HS-5 (cell line): Measurements from ENCODE around the gene CRADD.
"Not testable (repeated sequence)": the region's sequence is repeated elsewhere in the genome, so short reads cannot be mapped to it uniquely, and the experiment has no call there.

ENCODE experiments used
- DNase-seq: peaks from one replicate; pipeline ENCODE4 v3.0.0-alpha.2; 2012; ENCODE audit warnings: low read depth

The CRADD gene

DNA sequence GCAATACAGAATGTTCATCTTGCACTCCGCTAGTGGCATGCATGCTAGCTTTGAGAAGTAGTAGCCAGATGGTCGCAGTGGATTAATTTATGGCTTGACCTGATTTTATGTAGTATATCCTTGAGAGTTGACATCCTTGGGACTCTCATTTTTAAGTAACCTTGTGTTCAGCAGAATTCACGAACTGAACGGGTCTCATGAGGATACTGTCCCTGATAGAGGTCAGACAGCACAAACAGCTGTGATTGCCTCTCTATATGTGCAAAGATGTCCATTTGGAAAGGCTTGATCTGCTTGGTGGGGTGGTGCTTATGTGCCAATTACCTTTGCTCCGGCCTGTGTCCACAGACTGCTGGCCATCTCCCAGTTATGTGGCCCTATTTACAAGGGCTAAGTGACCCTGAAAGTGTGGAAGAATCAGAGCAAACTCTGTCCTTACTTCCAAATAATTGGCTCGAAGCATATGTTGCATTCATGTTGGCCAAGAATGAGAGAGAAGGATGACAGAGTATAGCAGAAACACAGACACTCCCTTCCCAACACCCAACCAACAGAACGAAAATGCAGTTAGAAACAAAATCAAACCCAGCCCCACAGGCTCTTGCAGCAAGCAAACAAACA lies 167.1 kb downstream of the CRADD start:
- no peak for DNase-seq

- DNase-seq, result no peak
These were observed 169.9 kb downstream of the CRADD start for GRCh38 chr12:93846936-93847516.

GRCh38 chr12:93847517-93848474 lies 170.6 kb downstream of the CRADD start:
- no peak for DNase-seq

- DNase-seq, result no peak
These were observed 171.4 kb downstream of the CRADD start for GRCh38 chr12:93848523-93849101.

DNA sequence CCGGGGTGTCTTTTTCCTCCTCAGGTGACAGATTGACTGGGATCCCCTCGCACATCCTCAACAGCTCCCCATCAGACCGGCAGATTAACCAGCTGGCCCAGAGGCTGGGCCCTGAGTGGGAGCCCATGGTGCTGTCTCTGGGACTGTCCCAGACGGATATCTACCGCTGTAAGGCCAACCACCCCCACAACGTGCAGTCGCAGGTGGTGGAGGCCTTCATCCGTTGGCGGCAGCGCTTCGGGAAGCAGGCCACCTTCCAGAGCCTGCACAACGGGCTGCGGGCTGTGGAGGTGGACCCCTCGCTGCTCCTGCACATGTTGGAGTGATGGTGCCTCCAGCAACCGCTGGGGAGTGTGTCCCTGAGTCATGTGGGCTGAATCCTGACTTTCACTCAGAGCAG lies 172.8 kb downstream of the CRADD start:
- no peak for DNase-seq

DNA sequence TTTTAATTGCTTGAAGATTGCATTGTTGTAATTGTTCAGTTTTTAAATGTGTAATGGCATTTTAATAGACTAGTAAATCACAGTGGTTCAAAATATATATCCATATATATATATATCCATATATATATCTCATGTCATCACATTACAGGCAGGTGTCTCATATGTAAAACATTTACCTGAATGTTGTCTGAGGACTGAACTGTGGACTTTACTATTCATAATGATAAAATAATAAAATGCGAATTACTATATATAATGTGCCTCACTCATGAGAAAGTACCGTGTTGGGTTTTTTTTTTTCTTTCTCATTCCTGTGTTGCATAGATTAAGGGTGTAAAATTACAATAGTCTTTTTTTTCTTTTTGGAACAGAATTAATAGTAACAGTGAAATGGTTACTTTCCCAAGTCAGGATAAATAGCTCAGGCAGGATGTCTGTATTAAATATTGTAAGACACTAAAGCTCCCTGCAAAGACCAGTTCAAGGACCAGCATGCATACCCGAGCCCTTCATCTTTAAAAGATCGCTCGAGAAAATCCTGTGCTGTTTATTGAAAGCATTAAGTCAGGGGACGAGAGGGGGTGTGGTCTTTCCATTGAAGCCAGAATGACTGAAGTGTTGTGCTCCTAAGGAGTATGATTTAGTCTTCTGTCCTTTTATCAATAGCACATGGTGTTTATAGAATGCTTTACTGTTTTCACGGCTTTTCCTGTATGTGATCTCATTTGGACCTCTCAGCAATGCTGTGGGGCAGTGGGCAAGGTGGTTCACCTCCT lies 173.5 kb downstream of the CRADD start:
- no peak for DNase-seq

GRCh38 chr12:93851257-93851671 lies 174.1 kb downstream of the CRADD start:
- no peak for DNase-seq

- no peak for DNase-seq
These were observed 175.0 kb downstream of the CRADD start for GRCh38 chr12:93852173-93852591.

DNA sequence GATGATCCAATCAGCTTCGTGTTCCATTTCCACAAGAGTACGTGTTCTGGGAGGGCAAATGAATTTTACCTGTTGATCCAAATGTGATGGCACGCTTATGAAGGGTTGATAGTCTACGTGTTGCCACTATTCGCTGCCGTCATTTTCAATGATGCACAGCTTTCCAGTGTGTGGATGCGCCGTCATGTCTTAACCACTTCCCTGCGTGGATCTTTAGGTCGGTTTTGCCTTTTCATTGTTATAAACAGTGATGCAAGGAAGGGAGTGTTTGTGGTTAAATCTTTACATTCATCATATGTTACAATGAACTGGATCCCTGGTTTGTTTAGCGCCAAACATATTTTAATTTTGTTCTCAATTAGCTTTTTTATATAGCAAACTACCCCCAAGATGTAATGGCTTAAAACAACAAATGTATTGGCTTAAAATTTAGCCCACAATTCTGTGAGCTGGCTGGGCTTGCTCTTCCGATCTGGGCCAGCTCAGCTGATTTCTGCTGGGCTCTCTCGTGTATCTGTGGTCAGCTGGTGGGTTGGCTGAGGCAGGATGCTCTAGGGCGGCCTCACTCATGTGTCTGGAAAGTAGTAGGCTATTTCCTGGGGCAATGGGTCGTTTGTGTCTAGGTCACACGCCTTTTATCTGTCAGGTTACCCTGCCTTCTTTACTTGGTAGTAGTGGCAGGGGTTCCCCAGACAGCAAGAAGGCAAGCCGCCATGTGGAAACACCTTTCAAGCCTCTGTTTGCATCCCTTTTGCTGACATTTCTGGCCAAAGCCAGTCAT lies 176.7 kb downstream of the CRADD start:
- no peak for DNase-seq

DNA sequence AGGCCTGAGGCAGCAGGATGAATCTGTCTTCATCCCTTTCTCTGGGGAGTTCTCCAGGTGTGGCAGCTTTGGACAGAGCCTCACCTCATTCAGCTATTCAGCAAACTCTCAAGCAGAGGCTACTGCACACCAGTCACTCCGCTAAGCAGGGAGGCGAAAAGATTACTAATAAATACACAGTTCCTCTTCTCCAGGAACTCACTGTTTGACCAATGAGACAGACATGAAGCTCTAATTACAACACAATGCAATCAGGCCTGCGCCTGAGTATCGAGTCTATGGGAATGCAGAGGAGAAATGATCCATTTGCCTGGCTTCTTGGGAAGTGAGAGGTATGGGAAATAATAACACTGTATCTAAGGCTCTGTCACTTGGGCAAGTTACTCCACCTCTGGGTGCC lies 178.1 kb downstream of the CRADD start:
- DNase-seq, result no peak

- no peak for DNase-seq
These were observed 179.4 kb downstream of the CRADD start for GRCh38 chr12:93856611-93857010.

GRCh38 chr12:93857279-93857938 lies 180.2 kb downstream of the CRADD start:
- DNase-seq, result peak; percentile 64

DNA sequence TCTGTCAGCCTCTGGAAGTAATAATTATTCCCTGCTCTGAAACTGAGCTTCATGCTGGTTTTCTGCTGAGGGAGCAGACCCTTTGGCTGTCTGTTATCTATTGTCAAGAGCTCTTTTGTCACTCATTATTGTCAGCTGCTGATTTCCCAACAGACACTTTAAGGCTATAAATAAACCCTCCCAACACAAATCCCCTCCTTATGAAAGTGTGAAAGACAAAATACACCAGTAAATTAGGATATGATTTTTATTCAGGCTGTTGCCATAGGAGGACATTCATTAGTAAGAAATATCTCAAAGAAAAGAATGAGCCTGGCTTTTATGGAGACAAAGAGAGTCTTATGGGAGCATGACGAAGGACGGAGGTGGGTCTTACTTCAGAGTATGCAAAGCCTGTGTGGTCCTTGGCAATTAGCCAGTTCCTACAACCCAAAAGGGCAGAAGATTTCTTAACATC lies 180.8 kb downstream of the CRADD start:
- no peak for DNase-seq

DNA sequence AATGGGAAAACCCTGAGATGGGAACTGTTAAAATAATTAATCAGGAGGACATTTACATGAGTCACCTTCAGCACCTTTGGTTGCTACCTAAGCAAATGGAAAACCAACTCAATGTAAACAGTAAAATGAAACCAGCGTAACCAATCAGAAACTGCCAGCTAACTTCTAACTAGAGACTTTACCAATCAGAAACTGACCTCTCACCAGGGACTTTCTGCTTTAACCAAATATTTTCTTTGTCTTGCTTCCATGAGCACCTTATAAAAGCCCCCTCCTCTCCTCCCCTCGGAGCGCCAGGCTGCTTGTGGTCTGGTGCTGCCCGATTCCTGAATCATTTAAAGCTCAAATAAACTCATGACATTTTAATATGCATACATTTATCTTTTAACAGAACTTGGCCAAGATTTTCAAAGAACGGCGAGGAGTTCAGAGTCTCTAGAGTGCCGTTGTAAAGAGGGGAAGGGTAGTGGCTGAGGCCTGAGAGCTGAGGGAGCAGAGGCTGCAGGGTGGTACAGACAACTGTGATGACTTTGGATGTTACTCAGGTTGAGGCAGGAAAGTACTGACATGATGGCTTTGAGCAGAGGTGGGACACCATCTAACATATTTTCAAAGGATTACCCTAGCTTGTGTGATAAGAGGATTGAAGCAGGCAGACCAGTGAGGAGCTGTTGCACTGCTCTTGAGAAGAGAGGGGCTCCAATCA lies 183.6 kb downstream of the CRADD start:
- no peak for DNase-seq

- DNase-seq, result no peak
These were observed 185.2 kb downstream of the CRADD start for GRCh38 chr12:93862424-93862823.

DNA sequence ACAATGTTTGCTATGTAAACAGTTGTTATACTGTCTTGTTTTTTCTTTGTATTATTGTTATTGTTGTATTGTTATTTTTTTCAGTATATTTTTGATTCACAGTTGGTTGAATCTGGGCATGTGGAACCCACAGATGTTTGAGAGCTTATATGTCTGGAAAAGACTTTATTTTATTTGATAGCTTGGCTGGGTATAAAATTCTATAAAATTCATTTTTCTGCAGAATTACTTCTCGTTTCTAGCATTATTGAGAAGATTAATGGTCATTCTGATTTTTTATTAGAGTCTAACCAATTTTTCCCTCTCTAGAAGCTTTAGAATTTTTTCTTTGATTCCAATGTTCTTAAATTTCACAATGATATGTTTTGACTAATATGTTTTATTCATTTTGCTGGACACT lies 188.6 kb downstream of the CRADD start:
- DNase-seq, result no peak

DNA sequence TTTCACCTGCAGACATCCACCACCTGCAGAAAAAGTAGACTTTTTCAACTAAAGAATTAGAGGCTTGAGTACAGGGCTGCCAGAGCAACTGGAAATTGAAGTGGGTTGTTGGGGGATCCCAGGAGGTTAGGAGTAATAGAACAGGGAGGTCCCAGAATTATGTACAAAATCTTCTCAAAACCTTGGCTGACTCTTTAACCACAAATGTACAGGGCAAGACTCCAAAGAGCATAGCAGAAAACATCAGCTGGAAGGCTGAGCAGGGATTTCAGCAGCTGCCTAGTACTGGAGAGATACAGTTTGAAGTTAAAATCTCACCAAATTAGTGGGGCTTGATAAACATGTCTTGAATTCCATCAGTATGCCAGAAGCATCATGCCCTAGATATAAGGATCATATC lies 191.6 kb downstream of the CRADD start:
- DNase-seq, result no peak

GRCh38 chr12:93870020-93870795 lies 193.0 kb downstream of the CRADD start:
- no peak for DNase-seq

DNA sequence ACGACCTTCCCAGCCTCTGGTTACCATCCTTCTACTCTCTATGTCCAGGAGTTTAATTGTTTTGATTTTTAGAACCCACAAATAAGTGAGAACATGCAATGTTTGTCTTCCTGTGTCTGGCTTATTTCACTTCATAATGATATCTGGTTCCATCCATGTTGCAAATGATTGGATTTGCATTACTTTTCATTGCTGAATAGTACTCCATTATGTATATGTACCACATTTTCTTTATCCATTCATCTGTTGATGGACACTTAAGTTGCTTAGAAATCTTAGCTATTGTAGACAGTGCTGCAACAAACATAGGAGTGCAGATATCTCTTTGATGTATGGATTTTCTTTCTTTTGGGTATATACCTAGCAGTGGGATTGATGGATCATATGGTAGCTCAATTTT lies 194.4 kb downstream of the CRADD start:
- not testable (repeated sequence) for DNase-seq
